HepG2 (cell line): Measurements from ENCODE around the gene RPTOR. TPM values are rescaled to one million over a fixed set of nuclear protein-coding genes. Genes with fewer than 3 reads are reported as not detected.

Experiments
- ATAC-seq: fragments of 200-7000 bp; cut with Tn5 transposase; 3 replicates; pipeline ENCODE4 v1.9.1; 2020; ENCODE audit warnings: mild to moderate bottlenecking, moderate library complexity
- BruUV-seq: library from RNA; stranded (reverse); fragments of 400-500 nt; replicated peaks from 2 replicates; lab custom pipeline; 2021; lab: Mats Ljungman, UMichigan
- CTCF ChIA-PET: fragments of 300-600 bp; formaldehyde crosslinking; extraction: SDS; loops from one replicate; lab custom pipeline; 2021; ENCODE audit warnings: low total read pairs, inconsistent platforms, low intra/inter-chr PET ratio; lab: Yijun Ruan, JAX
- POLR2A ChIA-PET: fragments of 350-600 bp; sonication (Branson Sonifier 250); formaldehyde crosslinking; loops from one replicate; lab custom pipeline; 2020; ENCODE audit warnings: antibody characterized with exemption, inconsistent platforms; lab: Yijun Ruan, JAX
- DNase-seq: peaks from one replicate; pipeline ENCODE4 v3.0.0-alpha.2; 2015; ENCODE audit warnings: low spot score
- FAIRE-seq: peaks from 3 replicates; lab custom pipeline; 2011; peaks lifted over from hg19 to GRCh38; lab: Jason Lieb, UNC
- H2AFZ ChIP-seq: one replicate; pipeline ENCODE4 v1.6.1; 2011; ENCODE audit warnings: low read length, inconsistent platforms
- H3K27ac ChIP-seq: fragments of 300-600 bp; 3 replicates; pipeline ENCODE4 v1.8.0; 2011; ENCODE audit warnings: mixed run types, mild to moderate bottlenecking, mixed read lengths, low read length, inconsistent platforms; ENCODE audit not compliant: insufficient read depth; ENCODE audit errors: extremely low read length
- H3K27me3 ChIP-seq, 2 experiments: fragments of 200-600 bp in 1 of 2; 2 replicates in 1 of 2; 3 replicates in 1 of 2; pipeline versions ENCODE4 v1.6.0 to v1.8.0; 2011; ENCODE audit warnings: low read length in 2 of 2, mild to moderate bottlenecking in 2 of 2, moderate library complexity in 2 of 2, inconsistent platforms in 1 of 2; ENCODE audit not compliant: insufficient read depth in 2 of 2, control insufficient read depth in 1 of 2
- H3K36me3 ChIP-seq, 2 experiments: fragments of 200-600 bp in 1 of 2; replicated peaks in 1 of 2; 2 replicates in 1 of 2; 3 replicates in 1 of 2; pipeline versions ENCODE4 v1.5.1 to v1.8.0; 2011; ENCODE audit warnings: low read length in 2 of 2, inconsistent platforms in 1 of 2; ENCODE audit not compliant: insufficient read depth in 2 of 2, control insufficient read depth in 1 of 2
- H3K4me1 ChIP-seq: 2 replicates; pipeline ENCODE4 v1.5.1; 2012; ENCODE audit warnings: low read length, inconsistent platforms; ENCODE audit not compliant: insufficient read depth
- H3K4me2 ChIP-seq: 2 replicates; pipeline ENCODE4 v1.6.0; 2011; ENCODE audit warnings: low read depth, low read length, inconsistent platforms
- H3K4me3 ChIP-seq, 3 experiments: fragments of 200-600 bp in 1 of 3; sonication (generic), shearing (Covaris generic) in 1 of 3; replicated peaks in 1 of 3; 2 replicates each; pipeline ENCODE4 v1.5.1; 2011 to 2016; ENCODE audit warnings: low read length in 3 of 3, inconsistent platforms in 2 of 3, low read depth in 2 of 3, mild to moderate bottlenecking in 2 of 3, control low read depth in 1 of 3, mixed read lengths in 1 of 3; ENCODE audit not compliant: insufficient read depth in 1 of 3
- H3K79me2 ChIP-seq: one replicate; pipeline ENCODE4 v1.6.1; 2011; ENCODE audit warnings: low read length, inconsistent platforms; ENCODE audit not compliant: insufficient read depth
- H3K9ac ChIP-seq: 2 replicates; pipeline ENCODE4 v1.6.0; 2011; ENCODE audit warnings: mild to moderate bottlenecking, low read depth, low read length, inconsistent platforms; ENCODE audit not compliant: insufficient read depth
- H3K9me3 ChIP-seq: 2 replicates; pipeline ENCODE4 v1.5.1; 2012; ENCODE audit warnings: mild to moderate bottlenecking, low read length
- H4K20me1 ChIP-seq: 2 replicates; pipeline ENCODE4 v1.6.0; 2011; ENCODE audit warnings: inconsistent platforms, mild to moderate bottlenecking, low read length, moderate library complexity; ENCODE audit not compliant: insufficient read depth
- HNF4G ChIP-seq, 2 experiments: sonication (generic) in 1 of 2; formaldehyde crosslinking in 1 of 2; IDR thresholded peaks; 2 replicates each; pipeline versions ENCODE4 v1.4.0 to v1.6.1; 2011 to 2020; ENCODE audit warnings: borderline replicate concordance in 2 of 2, low read depth in 2 of 2, mild to moderate bottlenecking in 2 of 2, low read length in 1 of 2, missing genetic modification reagents in 1 of 2, moderate library complexity in 1 of 2
- SP1 ChIP-seq, 2 experiments: fragments of 450-650 bp in 1 of 2; sonication (generic) in 1 of 2; formaldehyde crosslinking in 1 of 2; IDR thresholded peaks; 2 replicates each; pipeline versions ENCODE4 v1.4.0 to v1.6.1; 2016 to 2020; ENCODE audit warnings: missing genetic modification reagents in 1 of 2
- TCF7 ChIP-seq: sonication (generic); IDR thresholded peaks from 2 replicates; pipeline ENCODE4 v1.6.1; 2016; ENCODE audit warnings: antibody characterized with exemption, low read depth
- ZIK1 ChIP-seq: sonication (generic); formaldehyde crosslinking; IDR thresholded peaks from 2 replicates; pipeline ENCODE4 v1.5.0; 2020; ENCODE audit warnings: mild to moderate bottlenecking, low read depth, missing genetic modification reagents, borderline replicate concordance
- ZNF354B ChIP-seq: sonication (generic); formaldehyde crosslinking; IDR thresholded peaks from 2 replicates; pipeline ENCODE4 v1.8.0; 2022; ENCODE audit warnings: mild to moderate bottlenecking, missing genetic modification reagents
- ZNF552 ChIP-seq: sonication (generic); formaldehyde crosslinking; IDR thresholded peaks from 2 replicates; pipeline ENCODE4 v1.9.0; 2022; ENCODE audit warnings: missing genetic modification reagents, mild to moderate bottlenecking, borderline replicate concordance
- ZNF615 ChIP-seq: sonication (generic); formaldehyde crosslinking; IDR thresholded peaks from 2 replicates; pipeline ENCODE4 v1.5.0; 2020; ENCODE audit warnings: mild to moderate bottlenecking, missing genetic modification reagents, borderline replicate concordance
- ZNF660 ChIP-seq: sonication (generic); formaldehyde crosslinking; IDR thresholded peaks from 2 replicates; pipeline ENCODE4 v1.5.1; 2020; ENCODE audit warnings: mild to moderate bottlenecking, low read depth, missing genetic modification reagents, borderline replicate concordance
- ZNF775 ChIP-seq: sonication (generic); formaldehyde crosslinking; IDR thresholded peaks from 2 replicates; pipeline ENCODE4 v1.4.0; 2020; ENCODE audit warnings: missing genetic modification reagents, mild to moderate bottlenecking, moderate library complexity, borderline replicate concordance
- ZNF83 ChIP-seq: sonication (generic); formaldehyde crosslinking; IDR thresholded peaks from 2 replicates; pipeline ENCODE4 v1.4.0; 2020; ENCODE audit warnings: missing genetic modification reagents, mild to moderate bottlenecking, borderline replicate concordance
- ZNF850 ChIP-seq: sonication (generic); formaldehyde crosslinking; conservative IDR thresholded peaks from 2 replicates; pipeline ENCODE4 v1.9.0; 2021; ENCODE audit warnings: mild to moderate bottlenecking, missing genetic modification reagents
- ZSCAN5A ChIP-seq: sonication (generic); formaldehyde crosslinking; IDR thresholded peaks from 2 replicates; pipeline ENCODE4 v1.8.0; 2022; ENCODE audit warnings: mild to moderate bottlenecking, missing genetic modification reagents, borderline replicate concordance
- WGBS: methylation state at CpG from one replicate; pipeline ENCODE4 v1.1.6; 2017; ENCODE audit warnings: low lambda C conversion rate; 5-methylcytosine and 5-hydroxymethylcytosine counted together
- in situ Hi-C: cut with HindIII; loops from 2 replicates; pipeline ENCODE4 v1.10.0; 2017; ENCODE audit warnings: low pct_unique_long_range_greater_than_20kb; ENCODE audit not compliant: extremely low pct_ligation_motif_present
- intact Hi-C: fragments of 100-400 bp; cut with micrococcal nuclease; formaldehyde crosslinking; loops from one replicate; pipeline ENCODE4 v1.10.0; 2022; ENCODE audit not compliant: unreplicated experiment
- polyA plus RNA-seq, 8 experiments: library from polyadenylated mRNA; depleted of rRNA in 3 of 8; stranded (reverse) in 7 of 8; unstranded in 1 of 8; fragments of >200 nt; fragmentation: Illumina TruSeq in 4 of 8; extraction: Trizol in 4 of 8; gene quantifications; 2 replicates each; pipeline versions ENCODE4 v1.2.1 to v1.2.3, GENCODE V29; 2011 to 2016; ENCODE audit warnings: low read depth in 4 of 8, missing spikeins in 1 of 8, mixed read lengths in 1 of 8; ENCODE audit not compliant: insufficient read depth in 1 of 8
- total RNA-seq, 5 experiments: library from RNA; depleted of rRNA; stranded (reverse); fragments of >200 nt; fragmentation: Illumina TruSeq; extraction: Trizol; gene quantifications; 2 replicates each; pipeline ENCODE4 v1.2.3, GENCODE V29; 2016; ENCODE audit warnings: low read depth in 1 of 5

The RPTOR gene
- total and polyA plus RNA-seq, 2 of the 13 experiments (the other 11 are each of a cell fraction or from before 2014, with no cell fraction given), result 6.6 to 25.3 TPM

GRCh38 chr17:80753685-80754345 lies 209.2 kb downstream of the RPTOR start:
- CTCF ChIA-PET, result no interaction called here
- no peaks in the 10 kb centered on the region for H3K9me3 ChIP-seq
- H3K27me3 ChIP-seq, result no peaks in the 10 kb centered on the region
- H3K9ac ChIP-seq, result no peak overlapping the region
- in situ Hi-C loops, result no loop called here
- H3K79me2 ChIP-seq, result no peaks in the 10 kb centered on the region
- FAIRE-seq (no peak), DNase-seq (no peak)
- no TSS peak for BruUV-seq
- H3K4me1 ChIP-seq, result peaks cover 11% of the 10 kb centered on the region
- H2AFZ ChIP-seq, result no peak overlapping the region
- WGBS, result 96% methylated on average over 17 of the region's 17 CpGs
- H3K27ac ChIP-seq, result no peak overlapping the region
- intact Hi-C loops, result no loop called here
- 0 out of 2 replicates have a peak, but pooled peaks cover 5% of the 10 kb centered on the region for H4K20me1 ChIP-seq
- H3K4me2 ChIP-seq, result no peak overlapping the region
- TF ChIP-seq ZNF354B (CRISPR knock-in tag) (no peak), SP1 (IDR thresholded peaks at IDR 0.05) (no peak), SP1 (CRISPR knock-in tag; IDR thresholded peaks at IDR 0.05) (no peak), ZIK1 (CRISPR knock-in tag) (no peak), ZNF775 (CRISPR knock-in tag) (no peak), ZNF660 (no peak), ZNF850 (CRISPR knock-in tag) (no peak), ZSCAN5A (CRISPR knock-in tag) (no peak), ZNF552 (no peak), TCF7 (no peak), HNF4G (IDR thresholded peaks at IDR 0.05; ENCODE audit: borderline replicate concordance, low read depth, low read length) (no peak), HNF4G (CRISPR knock-in tag; IDR thresholded peaks at IDR 0.05; ENCODE audit: borderline replicate concordance, low read depth) (no peak), ZNF615 (no peak), ZNF83 (CRISPR knock-in tag) (no peak)
- TF ChIP-seq, all 625 proteins: peak for 0
- POLR2A ChIA-PET, result no interaction called here
- Histone ChIP-seq H3K4me3 (no peak overlapping the region), H3K36me3 (peaks cover 19 to 50% of the 10 kb centered on the region in 2 experiments)
- no peak for ATAC-seq
